HCT116 (cell line): ENCODE results near the gene CD59. TPM values are rescaled to one million over a fixed set of nuclear protein-coding genes. Genes with fewer than 3 reads are reported as not detected.

Experiments
- ATAC-seq: fragments of 200-7000 bp; cut with Tn5 transposase; 2 replicates; pipeline ENCODE4 v1.9.1; 2020; ENCODE audit warnings: mild to moderate bottlenecking, moderate library complexity
- BruUV-seq: library from RNA; stranded (reverse); fragments of 400-500 nt; replicated peaks from 2 replicates; lab custom pipeline; 2021; lab: Mats Ljungman, UMichigan
- CTCF ChIA-PET: fragments of 300-600 bp; sonication (Branson Sonifier 250); formaldehyde crosslinking; loops from one replicate; lab custom pipeline; 2021; ENCODE audit warnings: antibody characterized with exemption; lab: Charles Lee
- POLR2A ChIA-PET: fragments of 300-600, 350-600 bp; sonication (Branson Sonifier 250); formaldehyde crosslinking; loops from one replicate; lab custom pipeline; 2021; ENCODE audit warnings: antibody characterized with exemption; lab: Charles Lee
- RAD21 ChIA-PET, 2 experiments: fragments of 300-600 bp; sonication (Branson Sonifier 250); formaldehyde crosslinking; loops; one replicate each; lab custom pipeline; 2023; ENCODE audit warnings: low total read pairs in 2 of 2; ENCODE audit not compliant: uncharacterized antibody in 2 of 2, unreplicated experiment in 2 of 2, low non-redundant PET in 1 of 2; lab: Charles Lee
- DNase-seq: peaks from one replicate; pipeline ENCODE4 v3.0.0-alpha.2; 2010; ENCODE audit warnings: low read depth, low spot score
- H2AFZ ChIP-seq: fragments of 200-600 bp; shearing (Covaris generic), sonication (generic); 2 replicates; pipeline ENCODE4 v1.6.1; 2017; ENCODE audit warnings: low read depth, mixed run types, mixed read lengths, antibody characterized with exemption, low read length; ENCODE audit not compliant: poor library complexity, severe bottlenecking
- H3K27ac ChIP-seq: 2 replicates; pipeline ENCODE4 v1.5.1; 2012; ENCODE audit warnings: low read depth, low read length
- H3K27me3 ChIP-seq: fragments of 200-600 bp; sonication (generic); 2 replicates; pipeline ENCODE4 v1.6.1; 2016; ENCODE audit warnings: mixed run types, low read length, mixed read lengths; ENCODE audit not compliant: insufficient read depth
- H3K36me3 ChIP-seq, 2 experiments: fragments of 200-500 bp in 1 of 2; fragments of 200-600 bp in 1 of 2; sonication (Bioruptor generic) in 1 of 2; sonication (generic) in 1 of 2; 2 replicates each; pipeline versions ENCODE4 v1.5.1 to v1.6.1; 2014 to 2016; ENCODE audit warnings: low read length in 2 of 2, inconsistent platforms in 1 of 2, mixed read lengths in 1 of 2, mixed run types in 1 of 2; ENCODE audit not compliant: insufficient read depth in 2 of 2, control insufficient read depth in 1 of 2
- H3K4me1 ChIP-seq, 2 experiments: fragments of 200-600 bp in 1 of 2; sonication (generic) in 1 of 2; 2 replicates each; pipeline versions ENCODE4 v1.5.1 to v1.6.1; 2012 to 2017; ENCODE audit warnings: low read length in 2 of 2, inconsistent platforms in 1 of 2, mild to moderate bottlenecking in 1 of 2, mixed read lengths in 1 of 2, mixed run types in 1 of 2, moderate library complexity in 1 of 2; ENCODE audit not compliant: insufficient read depth in 2 of 2, control insufficient read depth in 1 of 2
- H3K4me2 ChIP-seq: fragments of 200-600 bp; sonication (generic); 2 replicates; pipeline ENCODE4 v1.6.1; 2017; ENCODE audit warnings: mixed run types, low read length, mixed read lengths
- H3K4me3 ChIP-seq, 2 experiments: fragments of 200-600 bp in 1 of 2; sonication (generic) in 1 of 2; replicated peaks in 1 of 2; 2 replicates each; pipeline ENCODE4 v1.5.1; 2011 to 2016; ENCODE audit warnings: low read length in 2 of 2, control low read depth in 1 of 2, low read depth in 1 of 2, mild to moderate bottlenecking in 1 of 2, mixed read lengths in 1 of 2, mixed run types in 1 of 2
- H3K79me2 ChIP-seq: fragments of 200-600 bp; sonication (generic); 2 replicates; pipeline ENCODE4 v1.6.1; 2017; ENCODE audit warnings: mild to moderate bottlenecking, mixed run types, low read length, moderate library complexity, mixed read lengths; ENCODE audit not compliant: insufficient read depth
- H3K9ac ChIP-seq: fragments of 200-600 bp; sonication (generic); 2 replicates; pipeline ENCODE4 v1.6.1; 2016; ENCODE audit warnings: low read length, mixed read lengths
- H3K9me2 ChIP-seq: fragments of 200-600 bp; sonication (generic), shearing (Covaris generic); 2 replicates; pipeline ENCODE4 v1.6.1; 2017; ENCODE audit warnings: mixed run types, mild to moderate bottlenecking, moderate library complexity; ENCODE audit not compliant: insufficient read depth
- H3K9me3 ChIP-seq, 2 experiments: fragments of 200-500 bp in 1 of 2; fragments of 200-600 bp in 1 of 2; sonication (Bioruptor generic) in 1 of 2; sonication (generic) in 1 of 2; 2 replicates each; pipeline ENCODE4 v1.6.1; 2014 to 2017; ENCODE audit warnings: low read length in 2 of 2, mixed read lengths in 2 of 2, inconsistent platforms in 1 of 2, low read depth in 1 of 2, mild to moderate bottlenecking in 1 of 2, mixed run types in 1 of 2, moderate library complexity in 1 of 2; ENCODE audit not compliant: control insufficient read depth in 1 of 2, insufficient read depth in 1 of 2
- H4K20me1 ChIP-seq: fragments of 200-600 bp; sonication (generic), shearing (Covaris generic); 2 replicates; pipeline ENCODE4 v1.6.1; 2017; ENCODE audit warnings: mixed run types, mild to moderate bottlenecking, moderate library complexity; ENCODE audit not compliant: insufficient read depth
- ATF3 ChIP-seq: IDR thresholded peaks from 2 replicates; pipeline ENCODE4 v1.6.1; 2012
- CBX3 ChIP-seq: IDR thresholded peaks from 2 replicates; pipeline ENCODE4 v1.6.1; 2012; ENCODE audit warnings: low read depth
- CEBPB ChIP-seq: IDR thresholded peaks from 2 replicates; pipeline ENCODE4 v1.6.1; 2012; ENCODE audit warnings: low read depth
- CTCF ChIP-seq, 3 experiments: fragments of 200-600 bp in 1 of 3; sonication (generic) in 1 of 3; IDR thresholded peaks in 2 of 3; conservative IDR thresholded peaks in 1 of 3; 2 replicates each; pipeline ENCODE4 v1.5.1; 2012 to 2017; ENCODE audit warnings: low read depth in 2 of 3, low read length in 2 of 3, antibody characterized with exemption in 1 of 3, borderline replicate concordance in 1 of 3, control low read depth in 1 of 3, mild to moderate bottlenecking in 1 of 3, mixed read lengths in 1 of 3, mixed run types in 1 of 3, moderate library complexity in 1 of 3; ENCODE audit not compliant: insufficient read depth in 1 of 3
- EGR1 ChIP-seq: IDR thresholded peaks from 2 replicates; pipeline ENCODE4 v1.6.1; 2012; ENCODE audit warnings: low read depth
- ELF1 ChIP-seq: IDR thresholded peaks from 2 replicates; pipeline ENCODE4 v1.6.1; 2012; ENCODE audit warnings: low read depth, borderline replicate concordance
- EZH2 ChIP-seq: fragments of 200-600 bp; sonication (generic); IDR thresholded peaks from 2 replicates; pipeline ENCODE4 v1.6.1; 2017; ENCODE audit warnings: antibody characterized with exemption, mixed run types
- FOSL1 ChIP-seq: IDR thresholded peaks from 2 replicates; pipeline ENCODE4 v1.6.1; 2012; ENCODE audit warnings: low read depth
- POLR2A ChIP-seq: IDR thresholded peaks from 2 replicates; pipeline ENCODE4 v1.7.0; 2011; ENCODE audit warnings: borderline replicate concordance; ENCODE audit not compliant: insufficient read depth, insufficient read length; ENCODE audit errors: extremely low read depth
- POLR2AphosphoS5 ChIP-seq: IDR thresholded peaks from 2 replicates; pipeline ENCODE4 v1.6.1; 2011; ENCODE audit warnings: mild to moderate bottlenecking, low read depth, low read length, moderate library complexity
- RAD21 ChIP-seq: IDR thresholded peaks from 2 replicates; pipeline ENCODE4 v1.6.1; 2012; ENCODE audit warnings: low read depth, mild to moderate bottlenecking
- SIN3A ChIP-seq: IDR thresholded peaks from 2 replicates; pipeline ENCODE4 v1.6.1; 2012; ENCODE audit warnings: low read depth
- SRF ChIP-seq: IDR thresholded peaks from 2 replicates; pipeline ENCODE4 v1.6.1; 2012; ENCODE audit warnings: low read depth
- YY1 ChIP-seq: IDR thresholded peaks from 2 replicates; pipeline ENCODE4 v1.6.1; 2011; ENCODE audit warnings: low read length, low read depth, moderate library complexity, mild to moderate bottlenecking; ENCODE audit not compliant: insufficient replicate concordance; ENCODE audit errors: extremely low read depth
- ZBTB33 ChIP-seq: IDR thresholded peaks from 2 replicates; pipeline ENCODE4 v1.6.1; 2011; ENCODE audit warnings: mild to moderate bottlenecking, low read length, moderate library complexity; ENCODE audit not compliant: insufficient replicate concordance; ENCODE audit errors: extremely low read depth
- ZNF274 ChIP-seq: fragments of 200-500 bp; sonication (Bioruptor generic); IDR thresholded peaks from 2 replicates; pipeline ENCODE4 v1.6.1; 2014; ENCODE audit warnings: mild to moderate bottlenecking, low read depth, low read length, inconsistent platforms
- intact Hi-C: fragments of 100-400 bp; cut with micrococcal nuclease; formaldehyde crosslinking; loops from 2 replicates; pipeline ENCODE4 v1.10.0; 2022
- total RNA-seq: library from RNA; stranded (reverse); gene quantifications from one replicate; pipeline ENCODE4 v1.2.1, GENCODE V29; 2021; ENCODE audit not compliant: unreplicated experiment

The CD59 gene
- total RNA-seq, 1 experiment from 2014 or later: 122 TPM

GRCh38 chr11:33761471-33761870 lies 25.2 kb upstream of the CD59 start:
- ChIA-PET CTCF (interaction anchor here (2.8 kb wide), 1 partner anchor 19 kb away, joined by 12 read pairs; no protein-coding TSS in a partner anchor), POLR2A (interaction anchor here (0.9 kb wide), 2 partner anchors 8 to 25 kb away, joined by 3 to 5 read pairs; partner anchors contain the start of gene CD59), RAD21 (no interaction called here)
- Histone ChIP-seq H2AFZ (no peak overlapping the region), H4K20me1 (no peaks in the 10 kb centered on the region), H3K4me3 (no peak overlapping the region), H3K9me2 (no peaks in the 10 kb centered on the region), H3K27me3 (no peaks in the 10 kb centered on the region), H3K9ac (no peak overlapping the region), H3K36me3 (peaks cover 6 to 22% of the 10 kb centered on the region in 2 experiments; a peak in 3 of 4 replicates), H3K9me3 (no peaks in the 10 kb centered on the region), H3K4me2 (no peak overlapping the region), H3K27ac (no peak overlapping the region), H3K79me2 (no peaks in the 10 kb centered on the region), H3K4me1 (no peaks in the 10 kb centered on the region)
- TF ChIP-seq CTCF (IDR thresholded peaks at IDR 0.05 in 2 of 3, conservative IDR thresholded peaks at IDR 0.05 in 1 of 3; ENCODE audit: borderline replicate concordance in 1 of 3, insufficient read depth in 1 of 3, low read depth in 2 of 3, low read length in 2 of 3): no peak
- TF ChIP-seq SRF: no peak
- no peak for TF ChIP-seq EZH2
- ATAC-seq: no peak
- intact Hi-C loops: no loop called here
- DNase-seq: no peak
- no TSS peak for BruUV-seq

- Histone ChIP-seq H3K9me2 (no peaks in the 10 kb centered on the region), H3K9ac (no peak overlapping the region), H2AFZ (no peak overlapping the region), H3K9me3 (no peaks in the 10 kb centered on the region), H3K4me1 (no peaks in the 10 kb centered on the region), H3K36me3 (peaks cover 9 to 10% of the 10 kb centered on the region in 2 experiments; a peak in 2 of 4 replicates), H3K27me3 (no peaks in the 10 kb centered on the region), H3K4me2 (no peak overlapping the region), H3K27ac (no peak overlapping the region), H4K20me1 (no peaks in the 10 kb centered on the region), H3K79me2 (no peaks in the 10 kb centered on the region), H3K4me3 (no peak overlapping the region)
- POLR2A ChIA-PET: interaction anchor here (1.2 to 1.4 kb wide), 2 partner anchors 8 to 9 kb away, joined by 3 read pairs; no protein-coding TSS in a partner anchor
- DNase-seq: no peak
- CTCF ChIA-PET: interaction anchor here (2.8 kb wide), 1 partner anchor 11 kb away, joined by 16 read pairs; no protein-coding TSS in a partner anchor
- BruUV-seq: no TSS peak
- no peak for ATAC-seq
- intact Hi-C loops: no loop called here
- RAD21 ChIA-PET: no interaction called here
- TF ChIP-seq CBX3: no peak
- TF ChIP-seq EGR1: no peak
- TF ChIP-seq ZNF274: no peak
- TF ChIP-seq POLR2AphosphoS5: no peak
- no peak for TF ChIP-seq FOSL1
- no peak for TF ChIP-seq ELF1
- TF ChIP-seq SIN3A: no peak
- no peak for TF ChIP-seq CEBPB
- TF ChIP-seq YY1: no peak
- TF ChIP-seq SRF: no peak
- no peak for TF ChIP-seq ATF3
- TF ChIP-seq POLR2A: no peak
- no peak for TF ChIP-seq RAD21
- TF ChIP-seq ZBTB33: no peak
Measured at GRCh38 chr11:33753304-33753967, 17.2 kb upstream of the CD59 start.
